Femur (tissue), 1 donor: Measurements from ENCODE around the gene CD300LB.
"Not testable (repeated sequence)": the region's sequence is repeated elsewhere in the genome, so short reads cannot be mapped to it uniquely, and the experiment has no call there.

ENCODE experiments used
- DNase-seq: peaks from one replicate; pipeline ENCODE4 v3.0.0-alpha.2; 2017

Gene CD300LB

GRCh38 chr17:74488276-74488675, 43.0 kb downstream of the CD300LB start:
- not testable (repeated sequence) for DNase-seq

GRCh38 chr17:74485841-74486240, 45.4 kb downstream of the CD300LB start:
- DNase-seq = no peak

GRCh38 chr17:74485022-74485743, 46.1 kb downstream of the CD300LB start:
- DNase-seq = no peak

GRCh38 chr17:74484066-74484465, 47.2 kb downstream of the CD300LB start:
- no peak for DNase-seq

- DNase-seq = no peak
Measured at GRCh38 chr17:74481621-74482020, 49.7 kb downstream of the CD300LB start.

- no peak for DNase-seq
Measured at GRCh38 chr17:74480290-74480689, 51.0 kb downstream of the CD300LB start.

- DNase-seq = no peak
Measured at GRCh38 chr17:74478420-74479100, 52.7 kb downstream of the CD300LB start.

GRCh38 chr17:74477411-74477810, 53.9 kb downstream of the CD300LB start:
- no peak for DNase-seq

GRCh38 chr17:74475189-74475588, 56.1 kb downstream of the CD300LB start:
- no peak for DNase-seq

GRCh38 chr17:74474043-74474792, 57.1 kb downstream of the CD300LB start:
- DNase-seq = no peak

GRCh38 chr17:74473294-74473693, 58.0 kb downstream of the CD300LB start:
- no peak for DNase-seq

GRCh38 chr17:74472890-74473289, 58.4 kb downstream of the CD300LB start:
- DNase-seq = no peak

- DNase-seq = no peak
Measured at GRCh38 chr17:74471341-74471740, 59.9 kb downstream of the CD300LB start.
